GM19025 (cell line): ENCODE data around the gene CCDC85A.

Source experiments
- ATAC-seq: cut with Tn5 transposase; IDR thresholded peaks from one replicate; pipeline ENCODE4 v1.9.1; 2021; ENCODE audit warnings: mild to moderate bottlenecking, low read depth, moderate library complexity; ENCODE audit not compliant: unreplicated experiment

CCDC85A gene

DNA sequence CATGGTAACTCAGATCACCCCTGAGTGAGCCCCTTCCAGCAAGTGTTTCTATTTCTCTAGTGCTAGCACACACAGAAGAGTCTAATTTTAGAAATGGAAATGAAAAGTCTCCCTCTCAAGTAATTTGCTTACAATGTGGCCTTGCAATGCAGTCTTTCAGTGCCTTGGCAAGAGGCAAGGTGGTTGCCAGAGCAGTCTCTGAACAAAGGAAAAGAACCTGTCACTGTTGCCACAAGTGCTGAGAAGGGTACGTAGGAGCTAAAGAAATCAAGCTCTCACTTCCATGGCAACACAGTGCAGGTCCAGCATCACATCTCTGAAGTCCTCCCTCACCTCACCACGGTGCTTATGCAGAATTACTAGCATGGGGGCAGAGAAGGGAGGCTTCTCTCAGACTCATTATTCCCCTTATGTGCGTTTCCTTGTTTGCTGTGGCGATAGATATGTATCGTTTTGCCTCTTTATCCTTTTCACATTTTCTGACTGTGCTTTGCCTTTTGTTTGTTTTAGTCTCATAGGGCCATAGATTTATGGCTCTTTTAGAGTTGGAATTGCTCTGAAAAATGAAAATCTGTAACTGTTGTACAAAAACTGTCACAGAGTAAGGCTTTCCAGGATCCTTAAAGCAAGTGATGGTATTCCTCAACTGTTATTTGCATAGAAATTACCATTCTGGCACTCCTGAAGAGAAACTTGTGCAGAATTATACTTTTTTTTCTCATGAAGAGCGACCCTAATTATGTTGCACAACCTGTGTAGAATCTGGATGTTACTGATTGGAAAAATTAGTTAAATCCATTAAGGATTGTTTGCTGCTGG is 164.8 kb downstream of the CCDC85A start:
- no peak for ATAC-seq

DNA sequence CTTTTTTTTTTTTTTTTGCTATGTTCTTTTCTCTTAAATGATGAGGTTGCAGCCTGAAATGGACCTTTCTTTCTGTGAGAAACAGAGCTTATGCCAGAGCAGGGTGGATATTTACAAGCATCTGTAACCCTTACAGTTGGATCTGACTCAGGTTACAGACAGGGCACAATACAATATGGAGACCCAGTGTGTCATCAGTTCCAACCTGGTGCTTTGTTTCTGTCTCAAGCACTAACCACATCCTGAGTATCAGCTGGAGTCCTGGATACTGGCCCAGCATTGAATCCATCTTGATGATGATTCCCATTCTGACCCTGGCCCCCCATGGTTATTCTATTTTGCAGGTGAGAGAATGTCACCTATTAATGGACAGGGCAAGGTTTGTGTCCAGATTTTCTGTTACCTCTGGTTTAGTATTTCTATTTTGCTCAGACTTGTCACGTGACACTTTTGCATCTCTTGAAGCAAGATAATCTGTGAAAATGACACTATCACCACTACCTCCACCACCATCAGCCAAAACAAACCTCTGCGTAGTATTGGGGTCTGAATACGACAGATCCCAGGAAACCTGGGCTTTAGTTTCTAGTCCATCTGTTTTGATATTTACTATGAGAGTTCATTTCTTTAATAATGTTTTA is 174.0 kb downstream of the CCDC85A start:
- ATAC-seq, result no peak

DNA sequence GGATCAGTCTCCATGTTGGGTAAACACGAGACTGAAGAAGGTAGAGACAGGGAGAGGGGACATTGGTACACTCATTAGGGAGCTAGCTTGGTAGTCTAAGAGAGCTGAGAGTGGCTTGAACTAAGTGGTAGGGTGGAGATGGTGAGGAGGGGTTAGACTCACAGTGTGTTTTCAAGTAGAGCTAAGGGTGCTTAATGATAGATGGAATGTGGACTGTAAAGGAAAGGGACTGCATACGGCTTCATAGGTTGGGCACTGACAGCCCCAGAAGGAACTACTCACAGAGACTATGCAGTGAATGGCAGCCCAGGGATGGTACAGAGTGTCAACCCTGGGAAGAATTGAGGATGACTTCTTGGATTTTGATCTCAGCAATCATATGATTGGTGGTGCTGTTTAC is 178.1 kb downstream of the CCDC85A start:
- no peak for ATAC-seq

DNA sequence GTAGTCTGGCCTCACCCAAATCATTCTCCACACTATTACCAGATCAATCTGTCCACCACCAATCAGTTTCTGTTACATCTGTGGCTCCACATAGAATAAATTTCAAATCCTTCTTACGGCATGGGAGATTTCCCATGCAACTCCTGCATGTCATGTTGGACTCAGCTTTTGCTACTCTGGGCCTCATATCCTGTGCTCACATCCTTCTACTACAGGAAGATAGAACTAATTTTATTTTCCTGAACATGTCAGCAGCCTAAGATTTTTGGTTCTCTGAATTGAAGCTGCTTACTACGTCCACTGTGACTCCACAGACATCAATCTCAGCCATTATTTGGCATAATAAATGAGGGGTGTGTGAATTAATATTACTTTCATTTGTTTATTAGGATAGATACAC is 181.1 kb downstream of the CCDC85A start:
- ATAC-seq, result no peak

DNA sequence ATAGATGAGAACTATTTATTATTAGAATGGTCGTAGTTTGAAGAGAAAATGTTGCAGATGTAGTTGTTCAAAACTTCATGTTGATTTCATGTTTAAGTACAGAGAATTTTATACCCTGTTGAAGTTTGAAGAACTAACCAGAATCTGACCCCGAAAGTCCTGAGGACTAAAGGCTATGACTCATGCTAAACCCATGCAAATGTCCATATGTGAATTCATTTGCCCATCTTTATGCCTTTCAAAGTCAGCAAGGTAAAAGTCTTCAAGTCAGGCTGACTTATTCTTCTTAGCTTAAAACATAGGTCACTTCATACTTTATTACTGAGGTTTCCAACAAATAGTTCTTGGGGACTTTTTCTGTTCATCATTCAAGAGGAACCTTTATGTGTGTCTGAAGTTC is 185.5 kb downstream of the CCDC85A start:
- ATAC-seq, result no peak

DNA sequence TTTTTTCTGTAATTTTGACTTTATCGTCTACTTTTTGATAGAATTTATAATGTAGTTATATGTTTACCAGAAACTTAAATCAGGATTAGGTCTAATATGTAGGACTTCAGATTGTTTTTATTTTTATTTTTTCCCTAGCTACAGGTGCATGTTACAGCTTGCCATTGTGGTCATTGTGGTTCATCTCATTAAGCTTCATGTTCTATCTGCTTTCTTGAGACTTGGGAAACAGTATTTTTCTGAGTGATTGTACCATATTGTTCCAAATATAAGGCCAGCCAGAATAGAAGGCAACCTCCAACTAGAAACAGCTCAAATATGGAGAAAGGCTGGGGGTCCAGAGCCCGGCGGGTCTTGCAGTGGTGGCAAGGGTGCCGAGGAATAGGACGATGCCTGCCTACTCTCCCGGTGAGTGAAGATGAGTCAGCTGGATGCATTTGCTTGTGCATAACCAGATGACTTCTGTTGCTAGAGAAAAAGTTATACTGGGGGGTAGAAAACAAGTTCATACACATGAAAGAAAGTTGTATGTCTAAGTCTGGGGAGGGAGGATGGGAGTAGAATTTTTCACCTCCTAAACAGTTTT is 188.4 kb downstream of the CCDC85A start:
- no peak for ATAC-seq

DNA sequence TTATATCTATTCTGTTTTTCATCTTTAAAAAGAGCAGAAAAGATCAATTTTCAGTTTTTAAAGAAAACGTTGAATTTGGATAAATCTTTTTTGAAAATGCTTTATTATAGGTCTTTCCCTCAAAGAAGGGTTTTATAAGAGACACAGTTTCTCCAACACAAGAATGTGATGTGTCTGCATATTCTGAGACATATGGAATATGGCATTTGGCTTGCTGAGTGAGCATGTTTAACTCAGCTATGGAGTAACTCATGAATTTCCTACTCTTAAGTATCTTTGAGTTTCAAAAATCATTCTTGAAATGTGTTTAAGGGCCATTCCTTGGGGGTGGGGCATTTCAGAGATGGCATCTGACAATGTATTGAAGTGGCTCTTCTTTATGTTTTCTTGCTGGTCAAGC is 191.5 kb downstream of the CCDC85A start:
- no peak for ATAC-seq

DNA sequence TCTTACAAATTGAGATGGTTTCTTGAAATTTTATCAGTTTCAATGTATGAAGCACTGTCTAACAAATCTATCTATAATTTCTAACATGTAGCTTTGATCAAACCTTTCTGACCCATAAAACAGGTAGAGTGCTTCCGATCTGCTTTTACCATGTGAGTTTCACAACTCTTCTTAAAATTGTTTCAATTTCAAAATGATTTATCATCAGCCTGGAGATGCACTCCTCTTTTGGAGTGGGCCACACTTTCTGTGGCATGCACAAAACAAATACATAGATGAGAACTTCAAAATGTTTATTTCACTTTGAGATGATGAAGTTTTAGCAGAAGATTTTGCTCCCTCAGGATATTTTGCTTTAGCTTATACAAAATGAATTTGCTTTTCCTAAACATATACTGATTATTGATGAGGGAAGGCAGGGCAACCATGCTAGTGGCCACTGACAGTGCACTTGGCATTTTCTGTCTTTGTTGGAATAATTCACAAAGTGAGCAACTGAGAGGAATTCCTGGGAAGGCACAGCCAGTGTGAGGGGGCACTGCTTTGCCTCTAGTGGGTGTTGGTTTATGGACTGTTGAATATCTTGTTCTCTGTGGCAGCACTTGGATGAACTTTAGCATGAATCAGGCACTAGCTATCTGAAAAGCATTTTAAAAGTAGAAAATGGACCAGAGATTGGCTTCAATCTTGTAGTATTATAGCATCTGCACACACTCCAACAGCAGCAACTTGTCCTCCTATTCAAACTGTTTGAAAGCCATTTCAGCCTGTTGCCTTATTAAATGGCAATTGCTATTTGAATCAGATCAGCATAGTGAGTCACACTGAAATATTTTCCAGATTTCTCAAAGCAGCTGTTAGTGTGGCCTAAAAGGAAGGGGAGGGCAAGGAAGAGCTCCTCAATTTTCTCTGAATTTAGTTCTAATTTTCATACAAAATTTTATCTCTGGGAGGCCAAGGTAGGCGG is 193.2 kb downstream of the CCDC85A start:
- ATAC-seq, result no peak

DNA sequence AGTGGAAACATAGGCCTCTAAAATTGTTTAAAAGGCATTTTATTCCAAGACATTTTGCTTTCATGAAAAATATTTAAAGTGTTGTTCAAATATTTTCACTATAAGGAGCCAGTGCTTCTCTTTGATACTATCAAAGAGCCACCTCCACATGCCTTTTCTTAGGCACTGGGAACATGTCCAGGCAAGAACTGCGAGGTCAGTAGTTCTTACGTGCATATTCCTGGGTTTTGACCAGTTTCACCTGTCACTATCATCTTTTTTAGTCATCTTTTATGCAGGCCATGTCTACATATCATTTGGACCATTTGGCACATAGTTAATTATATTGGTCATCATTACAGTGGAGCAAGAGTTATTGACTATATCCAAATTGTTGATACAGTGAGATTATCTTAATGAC is 195.3 kb downstream of the CCDC85A start:
- no peak for ATAC-seq

DNA sequence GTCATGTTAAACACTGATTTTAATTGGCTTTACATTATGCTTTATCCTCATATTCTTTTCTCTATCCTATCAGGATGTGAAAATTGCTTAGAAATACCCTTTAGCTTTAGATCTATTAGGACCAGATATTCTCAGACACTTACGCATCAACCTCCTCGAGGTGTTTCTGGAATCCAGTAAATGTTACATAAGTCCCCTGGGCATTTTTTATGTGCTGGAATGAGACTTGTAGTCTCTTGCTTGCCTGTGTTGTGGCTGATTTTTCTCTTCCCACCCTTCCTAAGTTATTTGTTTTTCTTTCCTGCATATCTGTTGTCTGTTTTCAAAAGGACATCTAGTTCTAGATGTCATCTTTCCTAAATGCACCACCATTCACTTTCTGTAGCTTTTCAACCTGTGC is 197.1 kb downstream of the CCDC85A start:
- no peak for ATAC-seq

DNA sequence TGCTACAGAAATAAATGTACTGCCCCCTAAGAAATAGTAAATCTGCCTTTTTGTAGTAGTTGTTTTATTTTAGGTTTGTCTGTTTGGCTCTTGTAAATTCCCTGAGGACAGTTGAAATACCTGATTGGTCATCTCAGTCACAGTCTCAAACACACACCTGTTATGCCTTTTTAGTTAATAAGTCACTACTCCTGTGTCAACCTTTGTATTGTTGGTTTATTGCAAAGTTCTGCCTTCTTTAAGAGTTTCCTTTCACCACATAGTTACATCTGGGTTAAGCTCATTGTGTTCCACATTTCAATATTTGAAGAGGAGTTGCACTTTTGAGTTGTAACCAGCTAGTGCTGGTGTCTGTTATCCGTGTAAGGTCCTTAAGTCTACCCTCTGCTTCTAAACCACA is 198.7 kb downstream of the CCDC85A start:
- no peak for ATAC-seq

DNA sequence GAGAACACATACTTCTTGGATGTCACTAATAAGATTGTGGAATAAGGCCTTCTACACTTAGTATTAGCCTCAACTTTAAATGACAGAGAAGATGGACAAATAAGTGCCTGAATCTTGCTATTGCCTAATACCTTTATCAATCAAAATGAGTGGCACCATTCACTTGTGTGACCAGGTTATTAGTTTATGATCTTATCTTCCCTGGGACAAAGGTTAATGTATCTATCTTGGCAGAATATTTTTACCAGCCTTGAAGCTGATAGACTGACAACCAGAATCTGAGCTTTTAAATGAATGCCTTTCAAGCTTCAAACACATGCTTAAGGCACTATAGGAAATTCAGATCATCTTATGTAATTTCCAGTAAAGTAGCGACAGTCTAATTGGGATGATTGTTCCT is 202.9 kb downstream of the CCDC85A start:
- no peak for ATAC-seq

DNA sequence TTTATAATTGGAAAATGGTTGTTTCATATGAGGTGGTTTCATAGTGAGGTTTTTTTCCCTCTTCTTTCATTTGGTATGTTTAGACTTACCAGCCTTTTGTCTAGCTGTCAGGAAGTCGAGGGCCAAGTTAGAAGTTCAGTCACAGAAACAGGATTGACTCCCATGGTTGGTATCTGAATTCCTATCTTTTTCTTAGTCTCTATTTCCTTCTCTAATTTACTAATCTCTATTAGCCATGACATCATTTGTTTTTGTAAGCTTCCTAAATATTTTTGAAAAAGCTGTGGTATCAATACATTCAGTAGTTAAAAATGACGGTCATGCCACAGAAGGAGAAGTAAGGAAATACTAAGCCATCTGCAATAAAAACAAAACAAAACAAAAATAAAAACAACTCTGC is 206.9 kb downstream of the CCDC85A start:
- no peak for ATAC-seq

DNA sequence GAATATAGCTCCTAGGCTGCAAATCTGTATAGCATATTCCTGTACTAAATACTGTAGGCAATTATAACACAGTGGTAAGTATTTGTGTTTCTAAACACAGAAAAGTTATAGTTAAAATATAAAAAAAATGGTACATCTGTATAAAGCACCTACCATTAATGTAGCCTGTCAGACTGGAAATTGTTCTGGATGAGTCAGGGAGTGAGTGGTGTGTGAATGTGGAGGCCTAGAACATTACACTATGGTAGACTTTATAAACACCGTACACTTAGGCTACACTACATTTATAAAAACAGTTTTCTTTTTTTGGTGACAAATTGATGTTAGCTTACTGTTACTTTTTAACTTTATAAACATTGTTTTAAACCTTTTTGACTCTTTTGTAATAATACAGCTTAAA is 226.3 kb downstream of the CCDC85A start:
- no peak for ATAC-seq

DNA sequence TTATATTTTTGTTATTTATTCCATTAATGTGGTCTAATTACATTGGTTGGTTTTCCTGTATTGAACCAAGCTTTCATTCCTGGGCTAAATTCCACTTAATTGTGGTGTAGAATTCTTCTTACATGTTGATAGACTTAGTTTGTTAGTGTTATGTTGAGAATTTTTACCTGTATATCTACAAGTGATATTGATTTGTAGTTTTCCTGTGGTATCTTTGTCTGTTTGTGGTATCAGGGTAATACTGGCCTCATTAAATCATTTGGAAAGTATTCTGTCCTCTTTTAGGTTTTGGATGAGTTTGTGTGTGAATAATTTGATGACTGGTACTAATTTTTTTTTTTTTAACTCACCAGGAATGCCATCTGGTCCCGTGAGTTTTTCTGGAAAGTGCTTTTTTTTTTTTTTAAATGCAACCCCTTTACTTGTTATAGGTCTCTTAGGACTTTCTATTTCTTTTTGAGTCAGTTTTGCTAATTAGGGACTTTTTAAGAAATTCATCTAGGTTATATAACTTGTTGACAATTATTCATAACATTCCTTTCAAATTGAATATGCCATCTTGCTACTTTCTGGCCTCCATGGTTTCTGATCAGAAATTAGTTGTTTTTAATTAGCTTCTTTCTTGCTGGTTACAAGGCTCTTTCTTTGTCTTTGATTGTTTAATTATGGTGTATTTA is 232.8 kb downstream of the CCDC85A start:
- ATAC-seq, result no peak
